Hepatocyte (in vitro differentiated cells): ENCODE results near the gene PXDN.

Experiments used
- CTCF ChIP-seq: fragments of 200-600 bp; sonication (generic); IDR thresholded peaks from 2 replicates; pipeline ENCODE4 v1.5.1; 2016; ENCODE audit warnings: antibody characterized with exemption, mild to moderate bottlenecking; ENCODE audit not compliant: poor library complexity
- EZH2 ChIP-seq: fragments of 200-600 bp; sonication (generic); IDR thresholded peaks from 2 replicates; pipeline ENCODE4 v1.6.1; 2016; ENCODE audit warnings: antibody characterized with exemption, mild to moderate bottlenecking, borderline replicate concordance
- EZH2phosphoT487 ChIP-seq: fragments of 200-600 bp; sonication (generic); IDR thresholded peaks from one replicate; pipeline ENCODE4 v1.6.1; 2018; ENCODE audit warnings: antibody characterized with exemption, mild to moderate bottlenecking, low read depth, moderate library complexity; ENCODE audit not compliant: unreplicated experiment, severe bottlenecking

GRCh38 chr2:1635823-1636222 is 108.5 kb downstream of the PXDN start:
- TF ChIP-seq CTCF: no peak
- TF ChIP-seq EZH2phosphoT487: no peak
- TF ChIP-seq EZH2: no peak
